ENCODE measurements around the gene KRTAP4-7.
"Not testable (repeated sequence)": the region's sequence is repeated elsewhere in the genome, so short reads cannot be mapped to it uniquely, and the experiment has no call there.

Gene KRTAP4-7

GRCh38 chr17:41065829-41066624 is 17.9 kb upstream of the KRTAP4-7 start, which contains the start of gene KRTAP2-4:
Gene KRTAP2-4, minus strand, starts transcription at chr17:41065879. Its CDS starts 34 bp downstream, at chr17:41065845.
- no peak for DNase-seq

DNA sequence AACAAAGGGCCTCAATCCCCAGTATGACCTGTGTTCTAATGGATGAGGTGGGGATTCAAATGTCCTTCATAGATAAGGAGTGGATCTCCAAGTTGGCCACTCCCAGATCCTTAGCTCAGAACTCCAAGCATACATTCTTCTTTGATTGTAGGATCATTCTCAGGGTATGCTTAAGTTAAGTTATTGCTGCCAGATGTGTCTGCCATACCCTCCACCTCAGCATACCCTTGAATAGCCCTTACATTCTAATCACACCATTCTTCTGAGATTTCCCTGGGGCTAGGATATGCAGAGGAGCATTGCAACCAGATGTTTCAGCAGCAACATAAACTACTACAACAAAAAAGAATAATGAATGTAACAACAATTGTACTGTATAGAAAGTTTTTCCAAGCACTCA is 16.7 kb upstream of the KRTAP4-7 start:
- DNase-seq: no peak

DNA sequence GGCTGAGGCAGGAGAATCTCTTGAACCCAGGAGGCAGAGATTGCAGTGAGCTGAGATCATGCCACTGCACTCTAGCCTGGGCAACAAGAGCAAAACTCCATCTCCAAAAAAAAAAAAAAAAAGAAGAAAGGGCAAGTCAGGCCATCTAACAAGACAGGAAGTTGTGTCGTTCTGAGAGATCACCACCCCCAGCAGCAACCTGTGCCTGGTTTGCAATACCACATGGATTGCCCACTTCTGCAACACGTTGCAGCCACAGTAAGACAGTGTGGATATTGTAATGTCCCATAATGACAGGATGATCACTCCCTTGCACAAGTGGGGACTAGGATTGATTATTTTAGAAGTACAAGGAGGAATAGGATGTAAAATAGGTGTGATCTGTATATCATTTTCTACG is 14.9 kb upstream of the KRTAP4-7 start:
- no peak for DNase-seq

DNA sequence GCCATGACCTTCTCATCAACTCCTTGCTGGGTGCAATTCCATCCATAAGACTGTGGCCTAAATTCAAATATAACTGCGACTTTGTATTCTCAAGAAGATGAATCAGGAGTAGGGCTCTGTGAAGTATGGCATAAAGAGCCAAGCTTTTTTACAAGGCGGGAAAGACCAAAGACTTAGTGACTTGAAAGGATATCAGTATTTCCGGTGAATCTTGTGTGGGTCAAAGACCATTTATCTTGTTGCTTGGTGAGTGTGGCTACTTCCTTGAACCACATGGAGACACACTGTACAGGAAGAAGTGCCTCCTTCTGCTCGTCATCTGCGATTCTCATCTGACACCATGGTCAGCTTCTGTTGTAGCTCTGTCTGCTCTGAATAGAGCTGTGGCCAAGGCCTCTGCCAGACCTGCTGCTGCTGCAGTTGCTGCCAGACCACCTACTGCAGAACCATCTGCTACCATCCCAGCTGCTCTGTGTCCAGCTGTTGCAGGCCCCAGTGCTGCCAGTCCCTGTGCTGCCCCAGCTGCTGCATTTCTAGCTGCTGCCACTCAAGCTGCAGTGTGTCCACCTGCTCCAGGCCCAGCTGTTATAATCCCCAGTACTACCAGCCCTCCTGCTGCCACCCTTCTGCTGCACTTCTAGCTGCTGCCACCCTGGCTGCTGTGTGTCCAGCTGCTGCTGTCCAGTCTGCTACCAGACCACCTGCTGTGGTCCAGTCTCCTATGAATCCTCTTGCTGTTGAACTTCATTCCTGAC is 12.2 kb upstream of the KRTAP4-7 start:
- DNase-seq: no peak

- no peak for DNase-seq
These were observed 10.3 kb upstream of the KRTAP4-7 start for GRCh38 chr17:41073676-41074075.

DNA sequence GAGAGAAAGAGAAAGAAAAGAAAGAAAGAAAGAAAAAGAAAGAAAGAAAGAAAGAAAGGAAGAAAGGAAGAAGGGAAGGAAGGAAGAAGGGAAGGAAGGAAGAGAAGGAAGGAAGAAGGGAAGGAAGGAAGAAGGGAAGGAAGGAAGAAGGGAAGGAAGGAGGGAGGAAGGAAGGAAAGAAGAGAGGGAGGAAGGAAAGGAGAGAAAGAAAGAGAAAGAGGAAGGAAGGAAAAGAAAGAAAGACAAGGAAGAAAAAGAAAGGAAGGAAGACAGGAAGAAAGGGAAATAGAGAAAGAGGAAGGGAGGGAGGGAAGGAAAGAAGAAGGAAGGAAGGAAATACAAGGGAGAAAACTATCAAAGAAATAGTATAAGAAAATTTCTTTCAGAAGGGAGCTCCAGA is 7.2 kb upstream of the KRTAP4-7 start:
- no peak for DNase-seq

- no peak for DNase-seq
These were observed 1.3 kb upstream of the KRTAP4-7 start for GRCh38 chr17:41082626-41083025.

- DNase-seq: not testable (repeated sequence)
These were observed 523 bp upstream of the KRTAP4-7 start for GRCh38 chr17:41083427-41083826.

- not testable (repeated sequence) for DNase-seq
These were observed 4.9 kb downstream of the KRTAP4-7 start for GRCh38 chr17:41088760-41089352.

DNA sequence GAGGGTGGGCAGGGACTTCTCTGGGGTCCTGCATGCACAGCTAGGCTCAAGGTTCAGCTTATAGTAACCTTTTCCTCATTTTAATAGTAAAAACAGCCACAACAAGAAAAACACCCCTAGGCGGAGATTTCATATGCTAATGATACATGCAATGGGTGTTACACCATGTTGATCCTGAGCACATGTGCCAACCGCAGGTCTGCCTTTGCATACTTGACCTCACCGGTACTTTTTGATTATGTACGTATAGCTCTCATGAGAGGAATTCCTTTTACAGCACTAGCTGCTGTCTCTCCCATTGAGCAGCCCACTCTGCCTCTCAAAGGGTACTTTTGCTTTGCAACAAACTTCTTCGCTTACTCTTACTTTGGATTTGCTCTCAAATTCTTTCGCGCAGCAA is 12.1 kb downstream of the KRTAP4-7 start:
- no peak for DNase-seq

GRCh38 chr17:41098042-41098441 is 14.1 kb downstream of the KRTAP4-7 start, which contains the start of gene KRTAP4-8:
Gene KRTAP4-8, minus strand, starts transcription at chr17:41098142. Its CDS starts 58 bp downstream, at chr17:41098084.
- DNase-seq: no peak

- DNase-seq: no peak
These were observed 14.5 kb downstream of the KRTAP4-7 start for GRCh38 chr17:41098481-41098880.

GRCh38 chr17:41099682-41100480 is 15.9 kb downstream of the KRTAP4-7 start:
- not testable (repeated sequence) for DNase-seq

DNA sequence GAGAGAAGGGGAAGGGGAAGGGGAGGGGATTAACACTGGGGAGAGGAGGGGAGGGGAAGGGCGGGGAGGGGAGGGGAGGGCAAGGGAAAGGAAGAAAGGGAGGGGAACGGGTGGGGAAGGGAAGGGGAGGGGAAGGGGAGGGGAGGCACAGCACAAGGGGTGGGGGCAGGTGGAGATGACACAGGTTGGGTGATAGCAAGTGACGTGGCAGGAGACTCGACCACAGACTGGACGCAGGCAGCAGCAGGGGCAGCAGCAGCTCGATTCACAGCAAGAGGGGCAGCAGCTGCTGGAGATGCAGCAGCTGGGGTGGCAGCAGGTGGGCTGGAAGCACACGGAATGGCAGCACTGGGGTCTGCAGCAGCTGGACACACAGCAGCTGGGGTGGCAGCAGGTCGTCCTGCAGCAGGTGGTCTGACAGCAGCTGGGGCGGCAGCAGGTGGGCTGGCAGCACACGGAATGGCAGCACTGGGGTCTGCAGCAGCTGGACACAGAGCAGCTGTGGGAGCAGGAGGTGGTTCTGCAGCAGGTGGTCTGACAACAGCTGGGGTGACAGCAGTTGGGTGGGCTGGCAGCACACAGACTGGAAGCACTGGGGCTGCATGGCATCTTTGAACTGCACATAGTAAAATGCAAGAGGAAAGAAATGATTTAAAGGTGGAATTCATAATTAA is 17.8 kb downstream of the KRTAP4-7 start, which contains the start of gene KRTAP4-16:
Gene KRTAP4-16, minus strand, starts transcription at position 624 of the 674 bp plus-strand sequence. Its CDS starts 0 bp downstream, at position 624.
- no peak for DNase-seq

DNA sequence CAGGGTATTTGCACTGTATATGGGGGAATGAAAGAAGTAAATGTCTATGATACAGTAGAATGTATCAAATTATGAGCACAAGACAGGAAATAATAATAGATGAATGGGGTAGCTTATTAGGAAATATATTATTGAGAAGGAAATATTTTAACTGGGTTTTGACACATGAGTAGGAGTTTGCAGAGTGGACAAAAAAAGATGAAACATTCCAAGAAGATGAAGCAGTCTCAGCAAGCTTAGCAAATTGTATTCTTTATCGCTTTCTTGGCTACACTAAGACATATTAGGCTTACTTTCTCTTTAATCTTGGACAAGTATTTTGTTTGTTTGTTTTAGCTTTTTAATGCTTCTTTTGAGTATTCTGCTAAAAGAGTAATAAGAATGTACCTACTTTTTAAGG is 19.9 kb downstream of the KRTAP4-7 start:
- no peak for DNase-seq

DNA sequence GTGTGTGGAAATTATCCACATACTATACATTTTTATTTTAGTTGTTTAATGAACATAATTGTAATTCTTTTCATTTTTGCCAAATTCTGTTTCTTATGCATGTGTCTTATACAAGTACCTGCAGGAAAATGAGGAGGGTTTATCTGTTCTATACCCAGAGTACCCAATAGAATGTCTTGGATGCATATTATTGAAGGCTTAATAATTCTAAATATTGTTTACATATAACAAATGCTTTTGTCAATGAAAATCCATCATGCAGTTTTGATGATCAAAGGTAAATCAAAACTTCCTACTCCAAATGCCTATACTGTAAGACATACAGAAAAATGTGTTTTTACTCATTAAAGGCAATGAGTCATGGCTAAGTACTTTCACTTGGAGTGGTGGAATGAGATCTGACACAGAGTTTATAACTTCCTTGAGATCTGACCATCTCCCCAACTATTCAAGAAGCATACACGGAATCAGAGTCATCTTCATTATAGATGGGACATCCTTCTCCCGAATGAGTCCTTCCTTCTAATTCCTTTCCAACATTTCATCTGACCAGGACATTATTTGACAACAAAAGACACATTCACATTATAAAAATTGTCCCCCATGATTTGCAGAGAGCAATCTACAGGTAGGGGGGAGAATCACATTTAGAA is 20.6 kb downstream of the KRTAP4-7 start:
- not testable (repeated sequence) for DNase-seq

- DNase-seq: not testable (repeated sequence)
These were observed 21.4 kb downstream of the KRTAP4-7 start, which contains the start of gene KRTAP4-9 for GRCh38 chr17:41105347-41105746. Gene KRTAP4-9, plus strand, starts transcription at chr17:41105389. Its CDS starts 0 bp downstream, at chr17:41105389.

- no peak for DNase-seq
These were observed 24.0 kb downstream of the KRTAP4-7 start for GRCh38 chr17:41107941-41108450.

GRCh38 chr17:41108728-41109386 is 24.9 kb downstream of the KRTAP4-7 start:
- DNase-seq: not testable (repeated sequence)

- DNase-seq: no peak
These were observed 27.4 kb downstream of the KRTAP4-7 start for GRCh38 chr17:41111151-41111885.
